Stomach (tissue), 9 donors: ENCODE data around the gene FRRS1. TPM values are rescaled to one million over a fixed set of nuclear protein-coding genes. Genes with fewer than 3 reads are reported as not detected.

Experiments
- DNase-seq, 2 donors: peaks; one replicate each; pipeline versions ENCODE4 v3.0.0 to v3.0.0-alpha.2; 2013 to 2019
- H3K27ac ChIP-seq, 5 donors: fragments of 200-600 bp in 4 of 5; sonication (generic) in 4 of 5; one replicate each; pipeline ENCODE4 v1.5.1; 2013 to 2019; ENCODE audit warnings: mild to moderate bottlenecking in 1 of 5, moderate library complexity in 1 of 5
- H3K27me3 ChIP-seq, 3 donors: fragments of 200-600 bp; sonication (generic); one replicate each; pipeline ENCODE4 v1.5.1; 2017 to 2019; ENCODE audit warnings: mixed run types in 1 of 3
- H3K36me3 ChIP-seq, 4 donors: fragments of 200-600 bp; sonication (generic); 1 replicate in 3 of 4; 2 replicates in 1 of 4; pipeline ENCODE4 v1.5.1; 2016 to 2019
- H3K4me1 ChIP-seq, 4 donors: fragments of 200-600 bp; sonication (generic); one replicate each; pipeline ENCODE4 v1.5.1; 2016 to 2019
- H3K4me3 ChIP-seq, 4 donors: fragments of 200-600 bp; sonication (generic) in 3 of 4; one replicate each; pipeline ENCODE4 v1.5.1; 2016 to 2019; ENCODE audit warnings: mild to moderate bottlenecking in 1 of 4
- H3K9me3 ChIP-seq, 4 donors: fragments of 200-600 bp; sonication (generic); one replicate each; pipeline ENCODE4 v1.5.1; 2016 to 2019
- EP300 ChIP-seq: sonication (generic); formaldehyde crosslinking; IDR thresholded peaks from one replicate; pipeline ENCODE4 v1.6.1; 2017; ENCODE audit warnings: antibody characterized with exemption
- POLR2A ChIP-seq, 4 donors: fragments of 450-650 bp; IDR thresholded peaks; one replicate each; pipeline ENCODE4 v1.6.1; 2016; ENCODE audit warnings: antibody characterized with exemption in 4 of 4, control low read depth in 2 of 4, mild to moderate bottlenecking in 1 of 4, moderate library complexity in 1 of 4
- POLR2AphosphoS5 ChIP-seq, 3 donors: sonication (generic); formaldehyde crosslinking; IDR thresholded peaks; one replicate each; pipeline ENCODE4 v1.6.1; 2016; ENCODE audit warnings: antibody characterized with exemption in 3 of 3
- WGBS, 5 donors: extraction: QIAGEN DNeasy Blood & Tissue Kit in 3 of 5; methylation state at CpG; one replicate each; pipeline versions ENCODE4 v1.1.5 to v1.1.7; 2013 to 2018; 5-methylcytosine and 5-hydroxymethylcytosine counted together
- intact Hi-C: fragments of 100-400 bp; cut with DNase I; formaldehyde crosslinking; loops from one replicate; pipeline ENCODE4 v1.15.1; 2023; ENCODE audit warnings: low total_unique reads
- polyA plus RNA-seq, 3 donors: library from polyadenylated mRNA; stranded (reverse); fragments of 200-250 nt; gene quantifications; one replicate each; pipeline ENCODE4 v1.2.3, GENCODE V29; 2013
- total RNA-seq, 5 donors: library from RNA; depleted of rRNA; stranded (reverse); fragments of >200 nt; gene quantifications; one replicate each; pipeline versions ENCODE4 v1.1.0 to v1.2.3, GENCODE V29; 2014 to 2016
- TF ChIP-seq, protein P1 (sequence below), 7 experiments: fragments of 450-650 bp in 4 of 7; fragments of 200-600 bp in 3 of 7; sonication (generic) in 3 of 7; IDR thresholded peaks; one replicate each; pipeline ENCODE4 v1.5.1; 2016 to 2019; ENCODE audit warnings: antibody characterized with exemption in 7 of 7, control low read depth in 2 of 7, mild to moderate bottlenecking in 1 of 7
- donor health status: healthy with polysubstance abuse.
- donor health status: Bipolar disorder and iron deficiency.
- donor health status: healthy.

FRRS1 gene
- total and polyA plus RNA-seq, 8 donors, result 0.46 to 21.1 (median 4.0) TPM

DNA sequence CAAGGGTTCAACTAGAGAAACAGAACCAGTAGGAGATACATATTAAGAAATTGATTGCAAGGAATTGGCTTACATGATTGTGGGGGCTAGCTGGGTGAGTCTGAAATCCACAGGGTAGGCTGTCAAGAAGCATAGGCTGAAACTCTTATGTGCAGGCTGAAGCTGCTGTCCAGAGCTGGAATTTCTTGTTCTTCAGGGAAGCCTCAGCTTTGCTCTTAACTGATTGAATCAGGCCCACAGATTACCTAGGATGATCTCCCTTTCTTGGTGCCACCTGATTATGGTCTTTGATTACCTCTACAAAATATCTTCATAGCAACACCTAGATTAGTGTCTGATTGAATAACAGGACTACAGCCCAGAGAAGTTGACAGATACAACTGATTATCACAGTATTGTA is 22.5 kb upstream of the FRRS1 start:
- no peak for DNase-seq
- TF ChIP-seq, protein P1, sequence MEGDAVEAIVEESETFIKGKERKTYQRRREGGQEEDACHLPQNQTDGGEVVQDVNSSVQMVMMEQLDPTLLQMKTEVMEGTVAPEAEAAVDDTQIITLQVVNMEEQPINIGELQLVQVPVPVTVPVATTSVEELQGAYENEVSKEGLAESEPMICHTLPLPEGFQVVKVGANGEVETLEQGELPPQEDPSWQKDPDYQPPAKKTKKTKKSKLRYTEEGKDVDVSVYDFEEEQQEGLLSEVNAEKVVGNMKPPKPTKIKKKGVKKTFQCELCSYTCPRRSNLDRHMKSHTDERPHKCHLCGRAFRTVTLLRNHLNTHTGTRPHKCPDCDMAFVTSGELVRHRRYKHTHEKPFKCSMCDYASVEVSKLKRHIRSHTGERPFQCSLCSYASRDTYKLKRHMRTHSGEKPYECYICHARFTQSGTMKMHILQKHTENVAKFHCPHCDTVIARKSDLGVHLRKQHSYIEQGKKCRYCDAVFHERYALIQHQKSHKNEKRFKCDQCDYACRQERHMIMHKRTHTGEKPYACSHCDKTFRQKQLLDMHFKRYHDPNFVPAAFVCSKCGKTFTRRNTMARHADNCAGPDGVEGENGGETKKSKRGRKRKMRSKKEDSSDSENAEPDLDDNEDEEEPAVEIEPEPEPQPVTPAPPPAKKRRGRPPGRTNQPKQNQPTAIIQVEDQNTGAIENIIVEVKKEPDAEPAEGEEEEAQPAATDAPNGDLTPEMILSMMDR (IDR thresholded peaks at IDR 0.05), result no peak
- TF ChIP-seq EP300, result no peak
- TF ChIP-seq POLR2A (IDR thresholded peaks at IDR 0.05), result no peak
- no peak for TF ChIP-seq POLR2AphosphoS5 (IDR thresholded peaks at IDR 0.05)
- Histone ChIP-seq H3K27ac (no peak overlapping the region), H3K9me3 (no peaks in the 10 kb centered on the region), H3K4me1 (no peaks in the 10 kb centered on the region), H3K4me3 (no peak overlapping the region), H3K36me3 (no peaks in the 10 kb centered on the region), H3K27me3 (no peaks in the 10 kb centered on the region)
- intact Hi-C loops, result no loop called here

DNA sequence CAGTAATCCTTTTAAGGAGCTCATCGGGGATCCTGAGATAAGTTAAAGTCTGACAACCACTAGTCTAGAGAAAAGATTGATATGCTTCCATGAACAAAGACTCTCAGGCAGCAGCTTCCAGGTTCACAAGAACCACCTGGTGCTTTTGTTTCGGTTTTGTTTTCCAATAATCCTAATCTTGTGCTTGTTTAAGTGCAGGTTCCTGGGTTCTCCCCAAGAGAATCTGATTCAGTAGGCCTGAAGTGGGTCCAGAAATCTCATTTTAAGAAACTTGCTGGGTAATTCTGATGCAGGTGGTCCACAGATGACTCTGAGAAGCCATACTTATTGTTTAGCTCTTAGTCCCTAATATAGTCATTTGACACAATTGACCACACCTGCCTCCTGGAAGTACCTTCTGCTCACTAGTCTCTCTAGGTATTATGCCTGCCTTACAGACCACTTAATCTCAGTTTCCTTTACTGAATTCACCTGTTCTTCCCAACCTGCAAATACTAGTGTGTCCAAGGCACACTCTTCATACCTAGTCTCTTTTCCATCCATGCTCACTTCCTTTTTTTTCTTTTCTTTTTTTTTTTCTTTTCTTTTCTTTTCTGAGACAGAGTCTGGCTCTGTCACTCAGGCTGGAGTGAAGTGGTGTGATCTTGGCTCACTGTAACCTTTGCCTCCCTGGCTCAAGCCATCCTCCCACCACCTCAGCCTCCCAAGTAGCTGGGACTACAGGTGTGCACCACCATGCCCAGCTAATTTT is 20.5 kb upstream of the FRRS1 start:
- TF ChIP-seq, protein P1 (IDR thresholded peaks at IDR 0.05), result no peak
- TF ChIP-seq POLR2AphosphoS5 (IDR thresholded peaks at IDR 0.05) (no peak), EP300 (no peak), POLR2A (IDR thresholded peaks at IDR 0.05) (no peak)
- 18 to 62% (median 43%) methylated on average over 2 of the region's 2 CpGs for WGBS, 5 donors
- no peak overlapping the region for H3K27ac ChIP-seq
- no peaks in the 10 kb centered on the region for H3K9me3 ChIP-seq
- H3K36me3 ChIP-seq, result no peaks in the 10 kb centered on the region
- H3K4me3 ChIP-seq, result no peak overlapping the region
- intact Hi-C loops, result no loop called here
- DNase-seq, result peak in 1 of 2 donors; percentile 9
- H3K27me3 ChIP-seq, result no peaks in the 10 kb centered on the region
- H3K4me1 ChIP-seq, result no peaks in the 10 kb centered on the region

DNA sequence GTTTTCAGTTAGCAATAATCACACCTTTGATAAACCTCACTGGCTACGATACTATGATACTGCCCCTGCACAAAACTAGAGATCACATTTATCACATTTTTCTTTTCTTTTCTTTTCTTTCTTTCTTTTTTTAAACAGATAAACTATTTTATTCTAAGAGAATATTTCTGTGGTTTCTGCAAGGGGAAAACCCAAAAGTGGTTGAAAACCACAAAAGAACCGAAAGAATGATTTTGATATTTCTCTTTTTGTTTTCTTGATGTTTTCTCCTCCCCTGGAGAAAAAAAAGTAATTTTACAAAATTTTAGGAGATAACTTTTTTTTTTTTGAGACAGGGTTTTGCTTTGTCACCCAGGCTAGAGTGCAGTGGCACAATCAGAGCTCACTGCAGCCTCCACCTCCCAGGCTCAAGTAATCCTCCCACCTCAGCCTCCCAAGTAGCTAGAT is 18.4 kb upstream of the FRRS1 start:
- no peak overlapping the region for H3K4me3 ChIP-seq
- TF ChIP-seq POLR2A (IDR thresholded peaks at IDR 0.05) (no peak), POLR2AphosphoS5 (IDR thresholded peaks at IDR 0.05) (no peak), EP300 (no peak)
- TF ChIP-seq, protein P1 (IDR thresholded peaks at IDR 0.05), result no peak
- H3K27me3 ChIP-seq, result no peaks in the 10 kb centered on the region
- 69 to 82% (median 76%) methylated on average over 2 of the region's 2 CpGs for WGBS, 5 donors
- no peaks in the 10 kb centered on the region for H3K9me3 ChIP-seq
- no peak overlapping the region for H3K27ac ChIP-seq
- DNase-seq, result no peak
- H3K36me3 ChIP-seq, result no peaks in the 10 kb centered on the region
- no peaks in the 10 kb centered on the region for H3K4me1 ChIP-seq
- intact Hi-C loops, result no loop called here

DNA sequence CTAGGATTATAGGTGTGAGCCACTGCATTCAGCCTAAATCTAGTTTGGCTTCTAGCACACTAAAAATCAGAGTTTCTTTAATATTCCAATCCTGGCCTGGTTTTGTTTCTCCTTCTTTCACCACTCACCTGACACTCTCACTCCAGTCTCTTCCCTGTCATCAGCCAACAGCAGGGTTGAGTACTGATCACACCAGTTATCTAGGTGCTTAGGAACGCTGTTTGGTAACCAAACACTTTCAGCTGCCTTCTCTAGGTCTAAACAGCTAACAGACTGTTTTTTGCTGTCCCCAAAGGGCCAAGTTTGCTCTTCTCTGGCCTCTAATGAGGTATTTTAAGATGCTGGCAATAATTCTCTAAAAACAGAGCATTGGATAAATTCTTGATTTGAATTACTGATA is 17.7 kb upstream of the FRRS1 start:
- Histone ChIP-seq H3K4me1 (no peaks in the 10 kb centered on the region), H3K27ac (no peak overlapping the region), H3K27me3 (no peaks in the 10 kb centered on the region), H3K9me3 (no peaks in the 10 kb centered on the region), H3K4me3 (no peak overlapping the region), H3K36me3 (no peaks in the 10 kb centered on the region)
- TF ChIP-seq POLR2AphosphoS5 (IDR thresholded peaks at IDR 0.05) (no peak), POLR2A (IDR thresholded peaks at IDR 0.05) (no peak), EP300 (no peak)
- TF ChIP-seq, protein P1 (IDR thresholded peaks at IDR 0.05), result no peak
- WGBS, 5 donors, result 28 to 66% (median 42%) methylated on average over 1 of the region's 1 CpG
- DNase-seq, result no peak
- intact Hi-C loops, result no loop called here
